HUES64 (cell line): Measurements from ENCODE around the gene C13orf46.

Experiments used
- H3K27ac ChIP-seq: 2 replicates; pipeline ENCODE4 v1.7.0; 2013; ENCODE audit warnings: low read depth, low read length, inconsistent platforms
- H3K27me3 ChIP-seq: 2 replicates; pipeline ENCODE4 v1.6.1; 2013; ENCODE audit warnings: mild to moderate bottlenecking, low read length; ENCODE audit not compliant: insufficient read depth
- H3K36me3 ChIP-seq: 2 replicates; pipeline ENCODE4 v1.6.1; 2013; ENCODE audit warnings: mild to moderate bottlenecking, low read length; ENCODE audit not compliant: insufficient read depth
- H3K4me1 ChIP-seq: 2 replicates; pipeline ENCODE4 v1.6.1; 2013; ENCODE audit warnings: mild to moderate bottlenecking, low read length, moderate library complexity; ENCODE audit not compliant: insufficient read depth
- H3K4me3 ChIP-seq: 2 replicates; pipeline ENCODE4 v1.5.1; 2013; ENCODE audit warnings: mild to moderate bottlenecking, low read length, moderate library complexity
- H3K9ac ChIP-seq: 2 replicates; pipeline ENCODE4 v1.6.1; 2013; ENCODE audit warnings: mild to moderate bottlenecking, low read depth, low read length
- H3K9me3 ChIP-seq: 2 replicates; pipeline ENCODE4 v1.6.1; 2013; ENCODE audit warnings: low read depth, low read length; ENCODE audit not compliant: insufficient read depth
- WGBS: fragments of 150-250, 120-280 bp; methylation state at CpG from one replicate; pipeline ENCODE4 v1.1.7; 2013; ENCODE audit warnings: missing lambda C conversion rate; 5-methylcytosine and 5-hydroxymethylcytosine counted together

The C13orf46 gene

GRCh38 chr13:113998781-113999617 lies 25.1 kb upstream of the C13orf46 start:
- no peak overlapping the region for H3K27ac ChIP-seq
- H3K36me3 ChIP-seq = peaks cover 4% of the 10 kb centered on the region; the same call in 1 of the 2 replicates
- no peak overlapping the region for H3K9ac ChIP-seq
- no peak overlapping the region for H3K4me3 ChIP-seq
- H3K27me3 ChIP-seq = no peaks in the 10 kb centered on the region
- H3K9me3 ChIP-seq = no peaks in the 10 kb centered on the region
- no peaks in the 10 kb centered on the region for H3K4me1 ChIP-seq
- 94% methylated on average over 41 of the region's 42 CpGs for WGBS

DNA sequence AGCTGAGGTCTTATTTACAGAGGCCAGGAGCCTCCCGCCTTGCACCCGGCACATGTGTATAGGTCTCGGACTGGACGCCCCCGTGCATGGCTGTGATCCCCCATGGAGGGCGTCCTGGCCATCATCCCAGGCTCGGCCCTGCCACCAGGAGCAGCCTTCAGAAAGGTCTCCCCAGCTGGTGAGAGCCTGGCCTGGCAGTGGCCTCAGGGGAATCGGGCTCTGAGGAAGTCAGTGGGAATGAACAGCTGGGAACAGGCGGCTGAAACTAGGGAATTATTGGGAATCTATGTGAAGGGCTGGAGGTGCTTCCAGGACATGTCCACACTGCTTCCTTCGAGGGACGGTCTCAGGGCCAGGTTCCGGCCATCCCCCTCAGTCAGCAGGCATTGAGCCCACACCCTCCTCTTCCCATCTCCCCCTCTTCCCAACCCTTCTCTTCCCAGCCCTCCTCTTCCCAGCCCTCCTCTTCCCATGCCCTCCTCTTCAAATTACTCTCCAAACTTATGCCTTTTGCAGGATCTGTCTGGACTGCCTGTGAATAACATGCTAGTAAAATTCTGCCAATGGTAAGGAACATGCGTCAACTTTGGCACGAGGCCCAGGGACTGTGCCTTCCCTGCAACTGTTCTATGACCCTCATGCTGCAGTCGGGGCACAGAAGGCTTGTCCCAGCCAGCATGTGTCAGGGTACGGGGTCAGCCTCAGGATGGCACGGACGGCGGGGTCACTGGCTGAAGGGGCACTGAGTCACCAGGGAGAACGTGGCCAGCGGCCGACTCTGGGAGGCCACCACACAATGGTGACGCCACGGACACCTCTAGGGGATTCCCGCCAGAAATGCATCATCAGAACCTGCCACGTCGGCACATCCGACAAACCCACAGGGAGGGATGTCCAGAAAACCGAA lies 24.2 kb upstream of the C13orf46 start:
- 93% methylated on average over 29 of the region's 29 CpGs for WGBS
- no peak overlapping the region for H3K9ac ChIP-seq
- no peak overlapping the region for H3K27ac ChIP-seq
- peaks cover 4% of the 10 kb centered on the region; the same call in 1 of the 2 replicates for H3K36me3 ChIP-seq
- H3K4me3 ChIP-seq = no peak overlapping the region
- no peaks in the 10 kb centered on the region for H3K27me3 ChIP-seq
- no peaks in the 10 kb centered on the region for H3K4me1 ChIP-seq
- H3K9me3 ChIP-seq = no peaks in the 10 kb centered on the region

GRCh38 chr13:113996912-113997745 lies 23.3 kb upstream of the C13orf46 start:
- no peak overlapping the region for H3K27ac ChIP-seq
- H3K4me3 ChIP-seq = no peak overlapping the region
- WGBS = 85% methylated on average over 13 of the region's 13 CpGs
- H3K9me3 ChIP-seq = no peaks in the 10 kb centered on the region
- H3K36me3 ChIP-seq = peaks cover 7% of the 10 kb centered on the region
- H3K9ac ChIP-seq = no peak overlapping the region
- H3K27me3 ChIP-seq = no peaks in the 10 kb centered on the region
- no peaks in the 10 kb centered on the region for H3K4me1 ChIP-seq

- 96% methylated on average over 38 of the region's 38 CpGs for WGBS
- no peak overlapping the region for H3K4me3 ChIP-seq
- H3K4me1 ChIP-seq = no peaks in the 10 kb centered on the region
- H3K36me3 ChIP-seq = peaks cover 15% of the 10 kb centered on the region
- no peaks in the 10 kb centered on the region for H3K9me3 ChIP-seq
- H3K27ac ChIP-seq = no peak overlapping the region
- H3K27me3 ChIP-seq = no peaks in the 10 kb centered on the region
- no peak overlapping the region for H3K9ac ChIP-seq
Observed at GRCh38 chr13:113996081-113996911, 22.4 kb upstream of the C13orf46 start.

GRCh38 chr13:113995051-113995601 lies 21.2 kb upstream of the C13orf46 start:
- Histone ChIP-seq H3K4me3 (no peak overlapping the region), H3K9me3 (no peaks in the 10 kb centered on the region), H3K27me3 (no peaks in the 10 kb centered on the region), H3K27ac (no peak overlapping the region), H3K4me1 (no peaks in the 10 kb centered on the region), H3K9ac (no peak overlapping the region), H3K36me3 (peaks cover 26% of the 10 kb centered on the region)
- WGBS = 90% methylated on average over 23 of the region's 23 CpGs

GRCh38 chr13:113992276-113993005 lies 18.6 kb upstream of the C13orf46 start:
- Histone ChIP-seq H3K27ac (no peak overlapping the region), H3K27me3 (no peaks in the 10 kb centered on the region), H3K36me3 (peaks cover 32% of the 10 kb centered on the region), H3K4me1 (no peaks in the 10 kb centered on the region), H3K9ac (no peak overlapping the region), H3K9me3 (no peaks in the 10 kb centered on the region), H3K4me3 (no peak overlapping the region)
- 96% methylated on average over 20 of the region's 21 CpGs for WGBS

DNA sequence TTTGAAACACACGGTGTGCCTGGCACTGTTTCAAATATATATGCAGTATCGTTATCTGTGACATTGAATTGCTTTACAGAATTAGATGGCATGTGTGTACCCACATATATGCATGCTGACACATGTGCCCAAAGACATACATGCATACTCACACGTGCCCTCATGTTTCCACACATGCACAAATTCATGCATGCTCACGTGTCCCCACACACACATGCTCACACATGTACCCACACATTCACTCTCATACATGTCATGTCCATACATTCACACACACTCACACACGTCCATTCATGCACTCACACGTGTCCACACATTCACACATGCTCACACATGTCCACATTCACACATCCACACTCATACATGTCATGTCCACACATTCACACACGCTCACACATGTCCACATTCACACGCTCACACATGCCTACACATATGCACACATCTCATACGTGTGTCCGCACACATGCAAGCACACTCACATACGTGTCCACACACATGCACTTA lies 17.9 kb upstream of the C13orf46 start:
- H3K27me3 ChIP-seq = no peaks in the 10 kb centered on the region
- H3K9me3 ChIP-seq = no peaks in the 10 kb centered on the region
- H3K36me3 ChIP-seq = peaks cover 32% of the 10 kb centered on the region
- H3K9ac ChIP-seq = no peak overlapping the region
- H3K27ac ChIP-seq = no peak overlapping the region
- H3K4me1 ChIP-seq = no peaks in the 10 kb centered on the region
- no peak overlapping the region for H3K4me3 ChIP-seq
- 93% methylated on average over 11 of the region's 11 CpGs for WGBS

DNA sequence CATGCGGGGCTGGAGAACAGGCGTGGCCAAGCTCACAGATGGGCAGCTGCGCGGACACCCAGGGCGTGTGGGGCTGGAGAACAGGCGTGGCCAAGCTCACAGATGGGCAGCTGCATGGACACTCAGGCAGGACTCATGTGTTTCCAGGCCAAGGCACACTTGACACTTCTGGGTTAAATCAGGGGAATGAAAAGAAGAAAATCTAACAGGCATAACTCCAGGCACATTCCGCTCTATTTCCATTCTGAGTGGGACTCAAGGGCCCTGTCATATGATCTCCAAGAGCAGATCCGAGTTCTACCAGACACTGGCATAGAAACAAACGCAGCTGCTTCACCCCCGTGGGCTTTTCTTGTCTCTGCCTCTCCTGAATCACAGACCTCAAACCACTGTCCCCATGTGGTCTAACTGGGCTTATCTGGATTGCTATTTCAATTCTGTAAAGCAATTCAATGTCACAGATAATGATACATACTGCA lies 17.4 kb upstream of the C13orf46 start:
- H3K4me1 ChIP-seq = no peaks in the 10 kb centered on the region
- H3K27ac ChIP-seq = no peak overlapping the region
- H3K4me3 ChIP-seq = no peak overlapping the region
- WGBS = 95% methylated on average over 10 of the region's 10 CpGs
- H3K36me3 ChIP-seq = peaks cover 29% of the 10 kb centered on the region
- H3K9ac ChIP-seq = no peak overlapping the region
- H3K9me3 ChIP-seq = no peaks in the 10 kb centered on the region
- H3K27me3 ChIP-seq = no peaks in the 10 kb centered on the region

GRCh38 chr13:113990321-113990837 lies 16.5 kb upstream of the C13orf46 start:
- 96% methylated on average over 9 of the region's 9 CpGs for WGBS
- no peak overlapping the region for H3K4me3 ChIP-seq
- H3K36me3 ChIP-seq = peaks cover 28% of the 10 kb centered on the region
- H3K27ac ChIP-seq = no peak overlapping the region
- no peaks in the 10 kb centered on the region for H3K27me3 ChIP-seq
- H3K9me3 ChIP-seq = no peaks in the 10 kb centered on the region
- H3K4me1 ChIP-seq = no peaks in the 10 kb centered on the region
- H3K9ac ChIP-seq = no peak overlapping the region
